ENCODE data around the gene CCDC102B.

- TF ChIP-seq CTCF (IDR thresholded peaks at IDR 0.05; ENCODE audit: insufficient read depth, low read length, poor library complexity, severe bottlenecking): no peak
- no peak for TF ChIP-seq EZH2phosphoT487 (conservative IDR thresholded peaks at IDR 0.05; ENCODE audit: low read length)
These were observed 63.5 kb downstream of the CCDC102B start for GRCh38 chr18:68861365-68861764.

Measured in SU-DHL-6 (cell line).